Muscle of arm (tissue), 12 donors: ENCODE measurements around the gene PIP4P1. TPM values are rescaled to one million over a fixed set of nuclear protein-coding genes. Genes with fewer than 3 reads are reported as not detected.
A peak's percentile ranks its signal among the peaks of the same experiment; 100 is the strongest.

Experiments
- DNase-seq: peaks from one replicate; pipeline ENCODE4 v3.0.0-alpha.2; 2013
- polyA plus RNA-seq, 12 donors: library from polyadenylated mRNA; unstranded; fragments of 120-200 nt; gene quantifications; one replicate each; pipeline ENCODE4 v1.2.1, GENCODE V29; 2013; ENCODE audit not compliant: insufficient read length in 12 of 12

Gene PIP4P1
- polyA plus RNA-seq, 12 donors, result 16.8 to 33.2 (median 21.7) TPM; not detected in 1

- DNase-seq, result no peak
Measured at GRCh38 chr14:20440465-20440864, 20.8 kb downstream of the PIP4P1 start.

DNA sequence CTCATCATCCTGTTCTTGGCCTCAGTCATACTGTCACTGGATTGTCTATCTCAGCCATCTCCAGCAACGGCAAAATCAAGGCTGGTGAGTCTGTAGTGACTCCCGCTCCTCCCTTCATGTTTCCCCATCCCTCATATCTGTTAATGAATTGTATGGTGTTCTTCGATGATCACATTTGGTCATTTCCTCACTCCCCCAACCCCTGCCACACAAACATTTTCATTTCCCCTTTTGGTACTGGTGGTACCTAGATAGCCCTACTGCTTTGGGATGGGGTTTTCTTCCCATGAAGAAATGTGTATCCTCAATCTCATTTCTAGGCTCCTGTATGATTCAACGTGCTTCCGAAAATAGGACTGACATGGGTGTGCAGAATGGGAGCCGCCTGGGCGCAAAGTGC lies 22.6 kb downstream of the PIP4P1 start:
- no peak for DNase-seq

GRCh38 chr14:20436363-20436755 lies 24.9 kb downstream of the PIP4P1 start:
- DNase-seq, result no peak

- no peak for DNase-seq
Measured at GRCh38 chr14:20435582-20436362, 25.5 kb downstream of the PIP4P1 start, which contains the start of gene KLHL33. Gene KLHL33 (minus strand): TSS chr14:20436166. CDS start chr14:20435811, 355 bp downstream.

DNA sequence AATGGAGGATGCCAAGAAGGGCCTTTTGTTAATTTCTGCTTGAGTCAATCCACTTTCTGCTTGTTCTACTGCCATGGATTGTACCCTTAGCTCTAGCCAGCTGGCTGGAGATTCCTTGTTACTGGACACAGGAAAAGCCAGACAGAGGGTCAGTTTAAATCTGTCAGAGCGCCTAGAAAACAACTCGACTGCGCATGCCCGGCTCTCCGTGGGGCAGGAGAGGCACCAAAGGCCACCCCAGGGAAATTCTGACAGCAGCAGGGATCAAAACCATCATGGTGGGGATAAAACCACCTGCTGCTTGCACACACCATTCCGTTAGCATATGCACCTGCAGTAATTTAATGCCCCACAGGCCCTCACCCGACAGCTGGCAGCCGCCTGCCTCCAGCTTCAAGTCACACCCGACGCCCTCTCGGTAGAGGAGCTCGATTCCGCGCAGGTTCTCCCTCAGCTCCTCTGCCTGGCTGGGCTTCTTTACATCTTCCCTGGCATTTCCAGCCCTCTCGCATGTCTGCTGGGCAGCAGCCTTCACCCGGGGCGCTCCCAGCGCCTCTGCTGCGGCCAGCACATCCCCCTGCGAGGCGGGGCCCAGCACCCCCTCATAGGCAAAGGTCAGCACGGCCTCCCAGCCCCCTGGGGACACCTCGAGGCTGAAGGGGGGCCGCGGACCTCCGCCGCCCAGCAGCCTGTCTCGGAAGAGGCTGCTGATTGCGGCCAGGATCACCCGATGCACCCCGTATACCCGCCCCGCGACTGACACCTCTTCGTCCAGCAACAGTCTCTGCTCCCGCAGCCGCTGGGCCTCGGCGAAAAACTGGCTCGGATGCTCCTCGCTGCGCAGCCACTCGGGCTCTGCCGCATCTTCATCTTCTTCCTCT lies 26.3 kb downstream of the PIP4P1 start:
- DNase-seq, result no peak

GRCh38 chr14:20429801-20430669 lies 31.2 kb downstream of the PIP4P1 start:
- DNase-seq, result no peak

- no peak for DNase-seq
Measured at GRCh38 chr14:20428802-20429201, 32.4 kb downstream of the PIP4P1 start.

DNA sequence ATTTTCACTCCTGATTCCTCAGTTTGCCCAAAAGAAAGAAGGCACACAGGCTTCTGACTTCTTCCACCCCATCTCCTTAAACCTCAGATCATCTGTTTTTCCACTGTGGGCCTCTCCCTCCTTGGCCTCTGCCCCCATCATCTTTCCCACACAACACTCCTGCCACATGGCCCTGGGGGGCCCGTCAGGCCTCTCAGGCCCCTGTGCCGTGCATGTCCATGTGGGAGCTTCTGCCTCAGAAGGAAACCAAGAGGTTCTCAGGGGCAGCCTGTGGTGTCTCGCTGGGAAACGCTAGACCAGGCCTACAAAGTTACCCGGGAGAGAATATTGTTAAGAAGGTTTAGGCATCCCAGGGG lies 33.2 kb downstream of the PIP4P1 start:
- no peak for DNase-seq

- no peak for DNase-seq
Measured at GRCh38 chr14:20427231-20428009, 33.8 kb downstream of the PIP4P1 start.

DNA sequence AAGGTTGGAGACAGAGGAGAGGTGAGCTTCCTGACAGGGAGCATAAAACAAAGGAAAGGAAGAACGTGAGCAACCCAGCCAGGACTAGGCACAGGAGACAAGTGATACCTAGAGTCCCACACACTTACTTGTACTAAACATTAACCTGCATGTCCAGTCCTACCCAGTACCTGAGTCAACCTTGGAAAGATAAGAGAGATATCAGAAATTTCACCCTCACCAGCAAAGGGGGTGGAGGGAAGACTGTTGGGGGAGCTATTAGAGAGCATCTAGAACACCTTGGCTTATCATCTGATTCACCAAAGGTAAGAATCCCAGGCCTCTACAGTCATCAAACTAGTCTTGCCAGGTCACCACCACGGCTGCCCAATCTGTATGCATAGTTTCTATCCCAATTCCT lies 36.4 kb downstream of the PIP4P1 start:
- DNase-seq, result no peak

DNA sequence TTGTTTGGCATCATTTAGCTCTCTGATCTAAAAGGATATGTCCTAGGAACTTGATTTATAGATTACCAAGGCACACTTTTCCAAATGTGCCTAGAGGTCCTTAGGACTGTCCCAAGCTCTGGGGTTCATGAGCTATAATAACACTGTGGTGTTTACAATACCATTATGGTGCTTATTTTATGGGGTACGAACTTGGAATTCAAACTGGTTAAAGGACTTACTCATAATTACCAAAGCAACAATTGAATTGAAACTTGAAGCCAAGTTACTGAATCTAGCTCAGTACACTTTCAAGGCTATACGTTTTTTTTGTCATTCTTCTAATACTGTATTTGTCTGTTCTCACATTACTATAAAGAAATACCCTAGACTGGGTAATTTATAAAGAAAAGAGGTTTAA lies 38.3 kb downstream of the PIP4P1 start:
- no peak for DNase-seq

GRCh38 chr14:20421267-20421666 lies 40.0 kb downstream of the PIP4P1 start:
- DNase-seq, result no peak

GRCh38 chr14:20419419-20419818 lies 41.8 kb downstream of the PIP4P1 start:
- DNase-seq, result no peak

- DNase-seq, result no peak
Measured at GRCh38 chr14:20418501-20418909, 42.7 kb downstream of the PIP4P1 start.

DNA sequence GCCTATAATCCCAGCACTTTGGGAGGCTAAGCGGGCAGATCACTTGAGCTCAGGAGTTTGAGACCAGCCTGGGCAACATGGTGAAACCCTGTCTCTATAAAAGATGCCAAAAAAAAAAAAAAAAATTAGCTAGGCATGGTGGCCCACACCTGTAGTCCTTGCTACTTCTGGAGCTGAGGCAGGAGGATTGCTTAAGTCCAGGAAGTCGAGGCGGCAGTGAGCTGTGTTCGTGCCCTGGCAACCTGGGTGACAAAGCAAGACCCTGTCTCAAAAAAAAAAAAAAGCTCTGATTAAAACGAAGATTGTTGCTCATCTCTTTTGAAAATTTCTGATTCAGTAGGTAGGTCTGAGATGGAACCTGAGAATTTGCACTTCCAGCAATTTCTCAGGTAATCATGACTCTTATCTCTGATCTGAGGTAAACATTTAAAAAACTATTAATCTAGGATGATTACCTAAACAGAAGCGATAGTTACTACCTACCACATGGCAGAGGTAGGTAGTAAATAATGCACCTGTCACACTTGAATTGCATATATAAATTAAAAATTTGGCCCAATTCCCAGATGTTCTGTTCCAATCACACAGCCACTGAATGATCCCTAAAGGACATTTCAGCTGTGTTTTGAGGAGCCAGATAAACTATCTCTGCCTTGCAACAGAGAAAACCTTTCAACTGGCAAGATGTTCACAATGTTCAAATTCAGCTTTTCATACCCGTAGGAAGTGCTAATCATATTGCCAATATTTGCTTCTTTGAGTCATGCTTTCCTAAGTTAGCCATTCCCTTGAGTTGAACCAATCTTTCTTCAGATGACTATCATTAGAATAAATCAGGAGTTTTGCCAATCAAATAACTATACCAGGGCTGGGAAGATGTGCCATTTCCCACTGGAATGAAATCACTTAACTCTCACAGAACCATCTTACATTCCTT lies 43.7 kb downstream of the PIP4P1 start:
- DNase-seq, result no peak

DNA sequence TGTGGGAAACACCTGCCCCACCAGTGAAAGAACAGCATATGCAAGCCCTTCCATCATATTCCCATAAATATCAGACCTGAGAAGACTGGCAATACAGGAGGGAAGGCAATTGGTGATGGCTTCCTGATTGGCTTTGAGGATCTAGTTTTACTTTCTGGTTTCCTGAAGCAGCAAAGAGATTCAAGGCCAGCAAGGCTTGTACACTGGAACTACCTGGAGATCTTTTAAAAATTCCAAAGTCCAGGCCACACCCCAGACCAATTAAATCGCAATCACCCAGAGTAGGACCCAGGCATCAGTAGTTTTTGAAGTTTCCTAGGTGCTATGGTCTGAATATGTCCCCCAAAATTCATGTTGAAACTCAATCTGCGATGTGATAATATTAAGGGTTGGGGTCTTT lies 45.0 kb downstream of the PIP4P1 start:
- DNase-seq, result no peak

GRCh38 chr14:20415782-20416206 lies 45.4 kb downstream of the PIP4P1 start:
- no peak for DNase-seq

DNA sequence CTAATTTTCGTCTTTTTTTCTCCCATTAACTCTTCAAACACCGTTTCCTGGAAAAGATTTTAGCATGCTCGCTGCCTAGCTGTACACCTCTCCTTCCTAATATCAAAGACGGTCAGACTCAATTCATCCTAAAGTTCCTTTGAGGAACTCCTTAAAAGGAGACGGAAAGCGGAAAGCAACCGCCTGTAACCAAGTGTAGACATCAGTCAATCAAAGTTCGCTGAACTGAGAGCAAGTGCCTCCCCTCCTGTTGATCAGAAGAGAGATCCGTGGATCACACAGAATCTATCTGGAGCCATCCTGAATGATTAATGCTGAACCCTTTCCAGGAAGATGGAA lies 47.5 kb downstream of the PIP4P1 start:
- DNase-seq, result no peak

- DNase-seq, result peak; percentile 81
Measured at GRCh38 chr14:20412876-20413743, 48.1 kb downstream of the PIP4P1 start, which contains the start of gene TEP1. Gene TEP1 (minus strand): TSS chr14:20413501. CDS start chr14:20408439, 5,062 bp downstream.
